ENCODE results near the gene NBEA.

DNA sequence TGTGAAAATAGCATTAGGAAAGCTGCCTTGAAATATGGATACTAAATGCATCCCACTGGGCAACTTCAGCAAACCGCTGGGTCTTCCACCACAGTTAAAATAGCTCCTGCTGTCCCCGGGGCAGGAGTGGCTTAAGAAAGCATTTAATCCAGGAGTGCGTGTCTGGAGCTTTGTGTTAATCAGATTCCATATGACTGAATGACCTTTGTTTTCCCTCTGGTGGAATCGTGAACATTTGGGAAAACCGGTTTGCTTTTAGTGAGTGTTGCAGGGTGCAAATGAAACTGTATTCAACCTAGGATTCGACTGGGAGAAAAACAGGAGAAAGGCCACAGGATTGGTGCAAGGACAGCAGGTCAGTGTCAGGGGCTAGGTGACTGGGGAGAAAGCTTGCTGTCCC is 772.1 kb downstream of the NBEA start:
- TF ChIP-seq, protein P1, sequence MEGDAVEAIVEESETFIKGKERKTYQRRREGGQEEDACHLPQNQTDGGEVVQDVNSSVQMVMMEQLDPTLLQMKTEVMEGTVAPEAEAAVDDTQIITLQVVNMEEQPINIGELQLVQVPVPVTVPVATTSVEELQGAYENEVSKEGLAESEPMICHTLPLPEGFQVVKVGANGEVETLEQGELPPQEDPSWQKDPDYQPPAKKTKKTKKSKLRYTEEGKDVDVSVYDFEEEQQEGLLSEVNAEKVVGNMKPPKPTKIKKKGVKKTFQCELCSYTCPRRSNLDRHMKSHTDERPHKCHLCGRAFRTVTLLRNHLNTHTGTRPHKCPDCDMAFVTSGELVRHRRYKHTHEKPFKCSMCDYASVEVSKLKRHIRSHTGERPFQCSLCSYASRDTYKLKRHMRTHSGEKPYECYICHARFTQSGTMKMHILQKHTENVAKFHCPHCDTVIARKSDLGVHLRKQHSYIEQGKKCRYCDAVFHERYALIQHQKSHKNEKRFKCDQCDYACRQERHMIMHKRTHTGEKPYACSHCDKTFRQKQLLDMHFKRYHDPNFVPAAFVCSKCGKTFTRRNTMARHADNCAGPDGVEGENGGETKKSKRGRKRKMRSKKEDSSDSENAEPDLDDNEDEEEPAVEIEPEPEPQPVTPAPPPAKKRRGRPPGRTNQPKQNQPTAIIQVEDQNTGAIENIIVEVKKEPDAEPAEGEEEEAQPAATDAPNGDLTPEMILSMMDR (IDR thresholded peaks at IDR 0.05) = no peak
- TF ChIP-seq POLR2A (IDR thresholded peaks at IDR 0.05) (no peak), POLR2AphosphoS5 (IDR thresholded peaks at IDR 0.05) (no peak)

Data from stomach (tissue), 4 donors.